Measurements from ENCODE around the gene NCOA6. TPM values are rescaled to one million over a fixed set of nuclear protein-coding genes. Genes with fewer than 3 reads are reported as not detected.

NCOA6 gene
- polyA plus RNA-seq, 1 experiment = 14.0 TPM

DNA sequence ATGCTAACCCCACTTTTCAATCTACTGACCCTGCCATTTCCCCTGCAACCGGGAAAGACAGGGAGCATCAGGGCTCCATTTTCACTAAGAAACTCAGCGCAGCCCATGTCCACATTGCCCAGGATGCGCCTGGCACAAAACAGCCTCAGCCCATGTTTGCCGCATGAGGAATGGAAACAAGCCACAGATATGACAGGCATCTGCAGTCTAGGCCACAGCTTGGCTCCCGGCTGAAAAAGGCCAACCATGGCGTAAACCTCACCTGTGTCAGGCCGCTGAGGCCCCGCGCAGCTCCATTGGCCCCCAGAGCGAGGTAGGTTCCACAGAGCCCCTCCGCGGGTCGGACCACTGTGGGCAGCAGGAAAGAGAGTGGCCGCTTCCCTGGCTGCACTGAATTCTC, 25.5 kb upstream of the NCOA6 start:
- TF ChIP-seq, protein P1, sequence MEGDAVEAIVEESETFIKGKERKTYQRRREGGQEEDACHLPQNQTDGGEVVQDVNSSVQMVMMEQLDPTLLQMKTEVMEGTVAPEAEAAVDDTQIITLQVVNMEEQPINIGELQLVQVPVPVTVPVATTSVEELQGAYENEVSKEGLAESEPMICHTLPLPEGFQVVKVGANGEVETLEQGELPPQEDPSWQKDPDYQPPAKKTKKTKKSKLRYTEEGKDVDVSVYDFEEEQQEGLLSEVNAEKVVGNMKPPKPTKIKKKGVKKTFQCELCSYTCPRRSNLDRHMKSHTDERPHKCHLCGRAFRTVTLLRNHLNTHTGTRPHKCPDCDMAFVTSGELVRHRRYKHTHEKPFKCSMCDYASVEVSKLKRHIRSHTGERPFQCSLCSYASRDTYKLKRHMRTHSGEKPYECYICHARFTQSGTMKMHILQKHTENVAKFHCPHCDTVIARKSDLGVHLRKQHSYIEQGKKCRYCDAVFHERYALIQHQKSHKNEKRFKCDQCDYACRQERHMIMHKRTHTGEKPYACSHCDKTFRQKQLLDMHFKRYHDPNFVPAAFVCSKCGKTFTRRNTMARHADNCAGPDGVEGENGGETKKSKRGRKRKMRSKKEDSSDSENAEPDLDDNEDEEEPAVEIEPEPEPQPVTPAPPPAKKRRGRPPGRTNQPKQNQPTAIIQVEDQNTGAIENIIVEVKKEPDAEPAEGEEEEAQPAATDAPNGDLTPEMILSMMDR (IDR thresholded peaks at IDR 0.05; ENCODE audit: insufficient read depth, low read depth, low read length) = no peak
- CTCF ChIA-PET = no interaction called here
- DNase-seq (ENCODE audit: low read depth) = no peak
- Histone ChIP-seq H3K27me3 (ENCODE audit: control insufficient read depth, insufficient read depth, low read length) (no peaks in the 10 kb centered on the region), H3K36me3 (ENCODE audit: control insufficient read depth, insufficient read depth, low read length) (peaks cover 11% of the 10 kb centered on the region), H3K4me3 (ENCODE audit: low read depth, low read length) (no peak overlapping the region)
- POLR2A ChIA-PET = no interaction called here

GRCh38 chr20:34849778-34850177, 24.3 kb upstream of the NCOA6 start:
- no peak for DNase-seq (ENCODE audit: low read depth)
- TF ChIP-seq, protein P1 (IDR thresholded peaks at IDR 0.05; ENCODE audit: insufficient read depth, low read depth, low read length) = no peak
- H3K4me3 ChIP-seq (ENCODE audit: low read depth, low read length) = no peak overlapping the region
- ChIA-PET POLR2A (no interaction called here), CTCF (no interaction called here)
- H3K36me3 ChIP-seq (ENCODE audit: control insufficient read depth, insufficient read depth, low read length) = peaks cover 11% of the 10 kb centered on the region
- H3K27me3 ChIP-seq (ENCODE audit: control insufficient read depth, insufficient read depth, low read length) = no peaks in the 10 kb centered on the region

- TF ChIP-seq, protein P1 (IDR thresholded peaks at IDR 0.05; ENCODE audit: insufficient read depth, low read depth, low read length) = no peak
- H3K27me3 ChIP-seq (ENCODE audit: control insufficient read depth, insufficient read depth, low read length) = no peaks in the 10 kb centered on the region
- H3K4me3 ChIP-seq (ENCODE audit: low read depth, low read length) = no peak overlapping the region
- H3K36me3 ChIP-seq (ENCODE audit: control insufficient read depth, insufficient read depth, low read length) = peaks cover 10% of the 10 kb centered on the region
- ChIA-PET CTCF (interaction anchor here (0.5 to 1.5 kb wide), 5 partner anchors 11 to 416 kb away, joined by 3 to 5 read pairs (median 3); partner anchors contain the start of gene GGT7), POLR2A (no interaction called here)
- DNase-seq (ENCODE audit: low read depth) = no peak
These were observed 23.1 kb upstream of the NCOA6 start for GRCh38 chr20:34848597-34848996.

- Histone ChIP-seq H3K36me3 (ENCODE audit: control insufficient read depth, insufficient read depth, low read length) (peaks cover 2% of the 10 kb centered on the region; the same call in 1 of the 2 replicates), H3K4me3 (ENCODE audit: low read depth, low read length) (no peak overlapping the region), H3K27me3 (ENCODE audit: control insufficient read depth, insufficient read depth, low read length) (no peaks in the 10 kb centered on the region)
- DNase-seq (ENCODE audit: low read depth) = no peak
- ChIA-PET POLR2A (no interaction called here), CTCF (interaction anchor here (1.6 kb wide), 1 partner anchor 11 kb away, joined by 3 read pairs; no protein-coding TSS in a partner anchor)
- TF ChIP-seq, protein P1 (IDR thresholded peaks at IDR 0.05; ENCODE audit: insufficient read depth, low read depth, low read length) = no peak
These were observed 18.0 kb upstream of the NCOA6 start for GRCh38 chr20:34843421-34843820.

DNA sequence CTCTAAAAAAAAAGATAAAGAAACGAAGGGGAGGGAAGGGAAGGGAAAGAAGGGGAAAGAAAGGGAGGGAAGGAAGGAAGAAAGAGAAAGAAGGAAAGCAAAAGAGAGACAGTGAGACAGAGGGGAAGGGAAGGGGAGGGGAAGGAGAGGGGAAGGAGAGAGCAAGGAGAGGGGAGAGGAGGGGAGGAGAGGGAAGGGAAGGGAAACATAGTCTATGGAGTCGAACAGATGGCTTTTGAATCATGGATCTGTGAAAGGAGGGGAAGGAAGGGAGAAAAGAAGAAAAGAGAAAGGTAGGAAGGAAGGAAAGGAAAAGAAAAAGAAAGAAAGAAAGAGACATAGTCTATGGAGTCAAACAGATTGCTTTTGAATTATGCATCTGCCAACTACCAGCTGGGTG, 16.7 kb upstream of the NCOA6 start:
- ChIA-PET CTCF (no interaction called here), POLR2A (no interaction called here)
- no peaks in the 10 kb centered on the region for H3K36me3 ChIP-seq (ENCODE audit: control insufficient read depth, insufficient read depth, low read length)
- no peak overlapping the region for H3K4me3 ChIP-seq (ENCODE audit: low read depth, low read length)
- TF ChIP-seq, protein P1 (IDR thresholded peaks at IDR 0.05; ENCODE audit: insufficient read depth, low read depth, low read length) = no peak
- DNase-seq (ENCODE audit: low read depth) = no peak
- H3K27me3 ChIP-seq (ENCODE audit: control insufficient read depth, insufficient read depth, low read length) = no peaks in the 10 kb centered on the region
